Panc1 (cell line): ENCODE measurements around the gene FIBP.

Experiments used
- POLR2AphosphoS5 ChIP-seq: IDR thresholded peaks from 2 replicates; pipeline ENCODE4 v1.6.1; 2012; ENCODE audit warnings: mild to moderate bottlenecking, low read depth, low read length, moderate library complexity
- SIN3A ChIP-seq: IDR thresholded peaks from 2 replicates; pipeline ENCODE4 v1.6.1; 2012; ENCODE audit warnings: low read depth, mild to moderate bottlenecking, low read length, moderate library complexity, borderline replicate concordance; ENCODE audit not compliant: insufficient read depth
- TCF7L2 ChIP-seq: IDR thresholded peaks from 2 replicates; pipeline ENCODE4 v1.6.1; 2011; ENCODE audit warnings: mild to moderate bottlenecking, low read depth, low read length, inconsistent platforms
- TF ChIP-seq, protein P1 (sequence below): fragments of 450-650 bp; IDR thresholded peaks from 2 replicates; pipeline ENCODE4 v1.5.1; 2017; ENCODE audit warnings: mild to moderate bottlenecking
- TF ChIP-seq, protein P2 (sequence below), 2 experiments: IDR thresholded peaks; 2 replicates each; pipeline ENCODE4 v1.6.1; 2011 to 2012; ENCODE audit warnings: low read depth in 2 of 2, control low read depth in 1 of 2, low read length in 1 of 2, mild to moderate bottlenecking in 1 of 2, moderate library complexity in 1 of 2; ENCODE audit not compliant: insufficient read depth in 1 of 2

DNA sequence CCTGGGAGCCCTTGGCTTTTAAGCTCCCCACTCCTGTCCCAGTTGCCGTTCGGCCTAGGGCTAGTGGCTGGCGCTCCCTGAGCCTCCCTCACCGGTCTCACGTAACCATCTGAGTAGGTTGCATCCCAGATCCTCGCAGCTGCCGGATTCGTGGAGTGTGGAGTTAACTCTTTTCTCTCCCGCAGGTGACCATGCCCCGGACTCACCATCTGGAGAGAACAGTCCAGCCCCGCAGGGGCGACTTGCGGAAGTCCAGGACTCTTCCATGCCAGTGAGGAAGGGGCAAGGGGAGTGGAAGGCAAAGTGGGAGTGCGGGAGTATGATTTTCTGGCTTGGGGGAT lies 27.1 kb downstream of the FIBP start:
- TF ChIP-seq, protein P1, sequence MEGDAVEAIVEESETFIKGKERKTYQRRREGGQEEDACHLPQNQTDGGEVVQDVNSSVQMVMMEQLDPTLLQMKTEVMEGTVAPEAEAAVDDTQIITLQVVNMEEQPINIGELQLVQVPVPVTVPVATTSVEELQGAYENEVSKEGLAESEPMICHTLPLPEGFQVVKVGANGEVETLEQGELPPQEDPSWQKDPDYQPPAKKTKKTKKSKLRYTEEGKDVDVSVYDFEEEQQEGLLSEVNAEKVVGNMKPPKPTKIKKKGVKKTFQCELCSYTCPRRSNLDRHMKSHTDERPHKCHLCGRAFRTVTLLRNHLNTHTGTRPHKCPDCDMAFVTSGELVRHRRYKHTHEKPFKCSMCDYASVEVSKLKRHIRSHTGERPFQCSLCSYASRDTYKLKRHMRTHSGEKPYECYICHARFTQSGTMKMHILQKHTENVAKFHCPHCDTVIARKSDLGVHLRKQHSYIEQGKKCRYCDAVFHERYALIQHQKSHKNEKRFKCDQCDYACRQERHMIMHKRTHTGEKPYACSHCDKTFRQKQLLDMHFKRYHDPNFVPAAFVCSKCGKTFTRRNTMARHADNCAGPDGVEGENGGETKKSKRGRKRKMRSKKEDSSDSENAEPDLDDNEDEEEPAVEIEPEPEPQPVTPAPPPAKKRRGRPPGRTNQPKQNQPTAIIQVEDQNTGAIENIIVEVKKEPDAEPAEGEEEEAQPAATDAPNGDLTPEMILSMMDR: no peak
- TF ChIP-seq SIN3A (no peak), TCF7L2 (no peak), POLR2AphosphoS5 (no peak)
- TF ChIP-seq, protein P2, sequence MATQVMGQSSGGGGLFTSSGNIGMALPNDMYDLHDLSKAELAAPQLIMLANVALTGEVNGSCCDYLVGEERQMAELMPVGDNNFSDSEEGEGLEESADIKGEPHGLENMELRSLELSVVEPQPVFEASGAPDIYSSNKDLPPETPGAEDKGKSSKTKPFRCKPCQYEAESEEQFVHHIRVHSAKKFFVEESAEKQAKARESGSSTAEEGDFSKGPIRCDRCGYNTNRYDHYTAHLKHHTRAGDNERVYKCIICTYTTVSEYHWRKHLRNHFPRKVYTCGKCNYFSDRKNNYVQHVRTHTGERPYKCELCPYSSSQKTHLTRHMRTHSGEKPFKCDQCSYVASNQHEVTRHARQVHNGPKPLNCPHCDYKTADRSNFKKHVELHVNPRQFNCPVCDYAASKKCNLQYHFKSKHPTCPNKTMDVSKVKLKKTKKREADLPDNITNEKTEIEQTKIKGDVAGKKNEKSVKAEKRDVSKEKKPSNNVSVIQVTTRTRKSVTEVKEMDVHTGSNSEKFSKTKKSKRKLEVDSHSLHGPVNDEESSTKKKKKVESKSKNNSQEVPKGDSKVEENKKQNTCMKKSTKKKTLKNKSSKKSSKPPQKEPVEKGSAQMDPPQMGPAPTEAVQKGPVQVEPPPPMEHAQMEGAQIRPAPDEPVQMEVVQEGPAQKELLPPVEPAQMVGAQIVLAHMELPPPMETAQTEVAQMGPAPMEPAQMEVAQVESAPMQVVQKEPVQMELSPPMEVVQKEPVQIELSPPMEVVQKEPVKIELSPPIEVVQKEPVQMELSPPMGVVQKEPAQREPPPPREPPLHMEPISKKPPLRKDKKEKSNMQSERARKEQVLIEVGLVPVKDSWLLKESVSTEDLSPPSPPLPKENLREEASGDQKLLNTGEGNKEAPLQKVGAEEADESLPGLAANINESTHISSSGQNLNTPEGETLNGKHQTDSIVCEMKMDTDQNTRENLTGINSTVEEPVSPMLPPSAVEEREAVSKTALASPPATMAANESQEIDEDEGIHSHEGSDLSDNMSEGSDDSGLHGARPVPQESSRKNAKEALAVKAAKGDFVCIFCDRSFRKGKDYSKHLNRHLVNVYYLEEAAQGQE (IDR thresholded peaks at IDR 0.05; ENCODE audit: insufficient read depth in 1 of 2, low read depth in 2 of 2, low read length in 1 of 2): no peak
